A673 (cell line): ENCODE measurements around the gene MEGF11.

Experiments used
- EZH2 ChIP-seq: fragments of 200-600 bp; sonication (generic); IDR thresholded peaks from 2 replicates; pipeline ENCODE4 v1.6.1; 2017; ENCODE audit warnings: borderline replicate concordance, low read depth, mild to moderate bottlenecking, mixed read lengths, antibody characterized with exemption, low read length; ENCODE audit not compliant: poor library complexity, severe bottlenecking
- TF ChIP-seq, protein P1 (sequence below): fragments of 300-800, 200-600 bp; sonication (generic); conservative IDR thresholded peaks from 2 replicates; pipeline ENCODE4 v1.5.1; 2017; ENCODE audit warnings: low read depth, mild to moderate bottlenecking, antibody characterized with exemption, low read length, moderate library complexity, mixed read lengths

- TF ChIP-seq, protein P1, sequence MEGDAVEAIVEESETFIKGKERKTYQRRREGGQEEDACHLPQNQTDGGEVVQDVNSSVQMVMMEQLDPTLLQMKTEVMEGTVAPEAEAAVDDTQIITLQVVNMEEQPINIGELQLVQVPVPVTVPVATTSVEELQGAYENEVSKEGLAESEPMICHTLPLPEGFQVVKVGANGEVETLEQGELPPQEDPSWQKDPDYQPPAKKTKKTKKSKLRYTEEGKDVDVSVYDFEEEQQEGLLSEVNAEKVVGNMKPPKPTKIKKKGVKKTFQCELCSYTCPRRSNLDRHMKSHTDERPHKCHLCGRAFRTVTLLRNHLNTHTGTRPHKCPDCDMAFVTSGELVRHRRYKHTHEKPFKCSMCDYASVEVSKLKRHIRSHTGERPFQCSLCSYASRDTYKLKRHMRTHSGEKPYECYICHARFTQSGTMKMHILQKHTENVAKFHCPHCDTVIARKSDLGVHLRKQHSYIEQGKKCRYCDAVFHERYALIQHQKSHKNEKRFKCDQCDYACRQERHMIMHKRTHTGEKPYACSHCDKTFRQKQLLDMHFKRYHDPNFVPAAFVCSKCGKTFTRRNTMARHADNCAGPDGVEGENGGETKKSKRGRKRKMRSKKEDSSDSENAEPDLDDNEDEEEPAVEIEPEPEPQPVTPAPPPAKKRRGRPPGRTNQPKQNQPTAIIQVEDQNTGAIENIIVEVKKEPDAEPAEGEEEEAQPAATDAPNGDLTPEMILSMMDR: no peak
- TF ChIP-seq EZH2: no peak
Observed at GRCh38 chr15:66288551-66289185, 35.1 kb upstream of the MEGF11 start.
